Right renal cortex interstitium (tissue), 3 donors: ENCODE data around the gene FXYD4. TPM values are rescaled to one million over a fixed set of nuclear protein-coding genes. Genes with fewer than 3 reads are reported as not detected.

Experiments
- DNase-seq, 3 donors: peaks; one replicate each; pipeline ENCODE4 v3.0.0-alpha.2; 2013; ENCODE audit warnings: low read depth in 3 of 3, low spot score in 2 of 3
- polyA plus RNA-seq, 3 donors: library from polyadenylated mRNA; unstranded; fragments of 120-200 nt; gene quantifications; one replicate each; pipeline ENCODE4 v1.2.1, GENCODE V29; 2013; ENCODE audit not compliant: insufficient read length in 3 of 3

Gene FXYD4
- polyA plus RNA-seq, 3 donors: 0.71 TPM; not detected in 2

- DNase-seq: no peak
Measured at GRCh38 chr10:43393606-43394360, 22.3 kb downstream of the FXYD4 start.

- DNase-seq: no peak
Measured at GRCh38 chr10:43394868-43395267, 23.4 kb downstream of the FXYD4 start.

GRCh38 chr10:43395571-43396060 lies 24.2 kb downstream of the FXYD4 start:
- no peak for DNase-seq

- peak in 1 of 3 donors; percentile 62 for DNase-seq
Measured at GRCh38 chr10:43396061-43396927, 24.9 kb downstream of the FXYD4 start.

- peak in 1 of 3 donors; percentile 70 for DNase-seq
Measured at GRCh38 chr10:43396928-43397624, 25.6 kb downstream of the FXYD4 start.

GRCh38 chr10:43398939-43399319 lies 27.5 kb downstream of the FXYD4 start:
- DNase-seq: no peak

GRCh38 chr10:43399320-43400310 lies 28.2 kb downstream of the FXYD4 start:
- no peak for DNase-seq

GRCh38 chr10:43401627-43402026 lies 30.2 kb downstream of the FXYD4 start:
- no peak for DNase-seq

GRCh38 chr10:43402176-43402575 lies 30.7 kb downstream of the FXYD4 start:
- DNase-seq: no peak

- DNase-seq: no peak
Measured at GRCh38 chr10:43402880-43403452, 31.5 kb downstream of the FXYD4 start.

GRCh38 chr10:43403911-43404703 lies 32.7 kb downstream of the FXYD4 start:
- DNase-seq: no peak

- DNase-seq: no peak
Measured at GRCh38 chr10:43404704-43405084, 33.3 kb downstream of the FXYD4 start.

GRCh38 chr10:43407148-43407575 lies 35.7 kb downstream of the FXYD4 start:
- DNase-seq: peak in 1 of 3 donors; percentile 38

GRCh38 chr10:43407576-43408330 lies 36.3 kb downstream of the FXYD4 start:
- DNase-seq: peak in 2 of 3 donors; percentile 79 to 81

GRCh38 chr10:43408331-43408709 lies 36.9 kb downstream of the FXYD4 start:
- DNase-seq: no peak

- DNase-seq: peak in 2 of 3 donors; percentile 86 to 90
Measured at GRCh38 chr10:43408710-43409384, 37.4 kb downstream of the FXYD4 start, which contains the start of gene HNRNPF. Gene HNRNPF, minus strand, starts transcription at chr10:43409186. Its CDS starts 21,302 bp downstream, at chr10:43387884.
